ENCODE data around the gene ATG10. TPM values are rescaled to one million over a fixed set of nuclear protein-coding genes. Genes with fewer than 3 reads are reported as not detected.

Gene ATG10
- total and polyA plus RNA-seq, 2 of the 13 experiments (the other 11 are each of a cell fraction or from before 2014, with no cell fraction given): 2.0 to 5.7 TPM

DNA sequence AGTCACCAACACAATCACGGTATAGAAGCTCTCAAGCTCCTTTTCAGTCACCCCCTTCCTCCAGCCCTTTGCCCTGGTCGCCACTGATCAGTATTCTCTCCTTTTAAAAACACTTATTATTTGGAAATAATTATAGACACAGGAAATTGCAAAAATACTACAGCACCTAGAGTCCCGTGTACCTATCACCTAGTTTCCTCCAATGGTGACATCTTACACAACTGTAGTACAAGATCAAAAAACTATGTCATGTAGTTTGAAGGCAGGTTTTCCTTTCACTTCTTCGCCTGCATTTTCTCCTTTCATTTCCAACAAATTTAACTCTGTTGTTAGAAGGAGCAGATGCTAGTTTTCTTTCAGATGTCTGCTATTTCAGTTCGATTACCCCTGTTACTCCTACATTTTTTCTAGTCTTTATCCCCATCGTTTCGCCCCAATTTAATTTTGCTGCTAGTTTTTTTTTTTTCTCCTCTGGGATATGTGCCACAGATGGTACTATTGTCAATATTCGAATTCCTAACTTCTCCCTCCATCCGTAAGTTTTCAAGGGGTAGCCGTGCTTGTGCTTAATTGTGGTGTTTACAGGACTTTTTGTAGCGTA lies 612 bp upstream of the ATG10 start:
- ChIA-PET POLR2A (interaction anchor here (1.6 kb wide), 1 partner anchor 307 kb away, joined by 5 read pairs; the partner anchor contains the start of gene RPS23), CTCF (ENCODE audit: low intra/inter-chr PET ratio, low total read pairs) (no interaction called here)
- no peaks in the 10 kb centered on the region for H3K79me2 ChIP-seq (ENCODE audit: insufficient read depth, low read length)
- peak; percentile 0; the same call in 1 of the 2 replicates for TF ChIP-seq HDAC1 (CRISPR knock-in tag; IDR thresholded peaks at IDR 0.05)
- TF ChIP-seq REPIN1 (CRISPR knock-in tag; IDR thresholded peaks at IDR 0.05; ENCODE audit: borderline replicate concordance, low read depth): peak; percentile 3; the same call in 1 of the 2 replicates
- TF ChIP-seq, protein P1, sequence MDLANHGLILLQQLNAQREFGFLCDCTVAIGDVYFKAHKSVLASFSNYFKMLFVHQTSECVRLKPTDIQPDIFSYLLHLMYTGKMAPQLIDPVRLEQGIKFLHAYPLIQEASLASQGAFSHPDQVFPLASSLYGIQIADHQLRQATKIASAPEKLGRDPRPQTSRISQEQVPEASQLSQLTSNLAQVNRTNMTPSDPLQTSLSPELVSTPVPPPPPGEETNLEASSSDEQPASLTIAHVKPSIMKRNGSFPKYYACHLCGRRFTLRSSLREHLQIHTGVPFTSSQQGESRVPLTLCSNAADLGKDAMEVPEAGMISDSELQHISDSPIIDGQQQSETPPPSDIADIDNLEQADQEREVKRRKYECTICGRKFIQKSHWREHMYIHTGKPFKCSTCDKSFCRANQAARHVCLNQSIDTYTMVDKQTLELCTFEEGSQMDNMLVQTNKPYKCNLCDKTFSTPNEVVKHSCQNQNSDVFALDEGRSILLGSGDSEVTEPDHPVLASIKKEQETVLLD (CRISPR knock-in tag; IDR thresholded peaks at IDR 0.05; ENCODE audit: low read depth): 0 out of 2 replicates have a peak, but pooled peaks have one; percentile 9
- peak; percentile 43; the same call in 1 of the 2 replicates for TF ChIP-seq SAP130 (CRISPR knock-in tag; IDR thresholded peaks at IDR 0.05; ENCODE audit: low read depth)
- TF ChIP-seq PPARG (CRISPR knock-in tag; conservative IDR thresholded peaks at IDR 0.05): peak; percentile 16; the same call in 1 of the 2 replicates
- TF ChIP-seq NFE2L2 (IDR thresholded peaks at IDR 0.05; ENCODE audit: low read length): no peak
- TF ChIP-seq MEF2D (CRISPR knock-in tag; IDR thresholded peaks at IDR 0.05): no peak
- no peak for TF ChIP-seq POLR2AphosphoS5 (IDR thresholded peaks at IDR 0.05; ENCODE audit: low read depth, low read length)
- 0 out of 2 replicates have a peak, but pooled peaks have one; percentile 11 for TF ChIP-seq KDM5A (IDR thresholded peaks at IDR 0.05; ENCODE audit: borderline replicate concordance, low read length)
- peak; percentile 51 for TF ChIP-seq ASH2L (IDR thresholded peaks at IDR 0.05; ENCODE audit: insufficient read length, low read depth, low read length)
- peak overlapping the region; percentile 73 to 86 (median 84) for H3K4me3 ChIP-seq (replicated peaks in 1 of 3; ENCODE audit: insufficient read depth in 1 of 3, low read depth in 2 of 3, low read length in 3 of 3)
- intact Hi-C loops (cut with micrococcal nuclease; ENCODE audit: unreplicated experiment) (loop anchor here (2.0 to 5.0 kb wide), 2 partner anchors 48 to 219 kb away; partner anchors contain the start of gene SSBP2), in situ Hi-C loops (cut with HindIII; ENCODE audit: extremely low pct_ligation_motif_present, low pct_unique_long_range_greater_than_20kb) (no loop called here)
- peak overlapping the region; percentile 95 for H3K27ac ChIP-seq (ENCODE audit: extremely low read length, insufficient read depth, low read length)
- no peaks in the 10 kb centered on the region for H3K9me3 ChIP-seq (ENCODE audit: low read length)
- no peaks in the 10 kb centered on the region; a peak in 1 of 5 replicates for H3K27me3 ChIP-seq (ENCODE audit: control insufficient read depth in 1 of 2, insufficient read depth in 2 of 2, low read length in 2 of 2)
- FAIRE-seq (peak; percentile 50), ATAC-seq (peak; percentile 8), DNase-seq (ENCODE audit: low spot score) (peak; percentile 3)
- WGBS (ENCODE audit: low lambda C conversion rate): 1% methylated on average over 11 of the region's 11 CpGs
- peaks cover 26% of the 10 kb centered on the region; the same call in 1 of the 2 replicates for H3K4me1 ChIP-seq (ENCODE audit: insufficient read depth, low read length)
- H2AFZ ChIP-seq (ENCODE audit: low read length): peak overlapping the region; percentile 92
- BruUV-seq (replicated peaks): TSS peak; percentile 89
- peak overlapping the region; percentile 80 for H3K4me2 ChIP-seq (ENCODE audit: low read depth, low read length)
- no peaks in the 10 kb centered on the region for H3K36me3 ChIP-seq (replicated peaks in 1 of 2; ENCODE audit: control insufficient read depth in 1 of 2, insufficient read depth in 2 of 2, low read length in 2 of 2)
- no peaks in the 10 kb centered on the region for H4K20me1 ChIP-seq (ENCODE audit: insufficient read depth, low read length)
- peak overlapping the region; percentile 95 for H3K9ac ChIP-seq (ENCODE audit: insufficient read depth, low read depth, low read length)
